Suprapubic skin (tissue), 4 donors: ENCODE measurements around the gene RPP25L.
A peak's percentile ranks its signal among the peaks of the same experiment; 100 is the strongest.

ENCODE experiments used
- POLR2A ChIP-seq, 2 donors: fragments of 450-650 bp; IDR thresholded peaks; one replicate each; pipeline ENCODE4 v1.6.1; 2017; ENCODE audit warnings: antibody characterized with exemption in 2 of 2, mild to moderate bottlenecking in 2 of 2, moderate library complexity in 2 of 2
- POLR2AphosphoS5 ChIP-seq, 3 donors: sonication (generic); formaldehyde crosslinking; IDR thresholded peaks; one replicate each; pipeline ENCODE4 v1.6.1; 2017; ENCODE audit warnings: antibody characterized with exemption in 3 of 3
- TF ChIP-seq, protein P1 (sequence below), 2 donors: fragments of 200-600 bp in 1 of 2; fragments of 450-650 bp in 1 of 2; sonication (generic) in 1 of 2; IDR thresholded peaks; one replicate each; pipeline ENCODE4 v1.5.1; 2016 to 2019; ENCODE audit warnings: antibody characterized with exemption in 2 of 2, mild to moderate bottlenecking in 1 of 2, moderate library complexity in 1 of 2

DNA sequence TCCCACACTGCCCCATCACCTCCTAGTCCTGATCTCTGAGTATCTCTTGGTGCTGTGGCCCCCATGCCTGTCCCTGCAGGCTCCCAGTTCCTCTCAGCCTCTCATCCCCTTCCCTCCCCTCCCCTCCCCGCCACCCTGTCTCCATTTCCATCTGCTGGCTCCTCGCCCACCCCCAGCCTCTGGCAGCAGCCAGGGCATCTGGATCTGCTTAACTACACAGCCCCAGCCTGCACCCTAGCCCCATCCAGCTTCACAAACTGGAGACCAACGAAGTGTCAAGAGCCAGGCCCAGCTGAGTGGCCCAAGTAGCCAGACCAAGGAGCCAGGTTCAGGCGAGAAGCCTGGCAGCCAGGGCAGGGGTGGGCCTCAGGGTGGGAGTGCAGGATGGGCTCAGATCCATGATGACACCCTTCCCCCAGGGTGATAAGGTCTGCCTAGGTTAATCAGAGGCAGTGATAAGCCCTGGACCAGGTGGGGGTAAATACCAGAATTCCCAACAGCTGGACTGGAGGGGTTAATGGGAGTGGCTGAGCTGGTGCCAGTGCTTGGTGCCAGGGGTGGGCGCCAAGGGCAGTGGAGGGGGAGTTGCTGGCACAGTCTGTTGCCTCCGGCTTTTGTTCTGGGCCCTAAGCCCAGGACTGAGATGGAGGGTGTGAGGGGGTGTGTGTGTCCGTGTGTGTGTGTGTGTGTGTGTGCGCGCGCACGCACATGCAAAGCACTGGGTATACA lies 42.6 kb upstream of the RPP25L start:
- TF ChIP-seq, protein P1, sequence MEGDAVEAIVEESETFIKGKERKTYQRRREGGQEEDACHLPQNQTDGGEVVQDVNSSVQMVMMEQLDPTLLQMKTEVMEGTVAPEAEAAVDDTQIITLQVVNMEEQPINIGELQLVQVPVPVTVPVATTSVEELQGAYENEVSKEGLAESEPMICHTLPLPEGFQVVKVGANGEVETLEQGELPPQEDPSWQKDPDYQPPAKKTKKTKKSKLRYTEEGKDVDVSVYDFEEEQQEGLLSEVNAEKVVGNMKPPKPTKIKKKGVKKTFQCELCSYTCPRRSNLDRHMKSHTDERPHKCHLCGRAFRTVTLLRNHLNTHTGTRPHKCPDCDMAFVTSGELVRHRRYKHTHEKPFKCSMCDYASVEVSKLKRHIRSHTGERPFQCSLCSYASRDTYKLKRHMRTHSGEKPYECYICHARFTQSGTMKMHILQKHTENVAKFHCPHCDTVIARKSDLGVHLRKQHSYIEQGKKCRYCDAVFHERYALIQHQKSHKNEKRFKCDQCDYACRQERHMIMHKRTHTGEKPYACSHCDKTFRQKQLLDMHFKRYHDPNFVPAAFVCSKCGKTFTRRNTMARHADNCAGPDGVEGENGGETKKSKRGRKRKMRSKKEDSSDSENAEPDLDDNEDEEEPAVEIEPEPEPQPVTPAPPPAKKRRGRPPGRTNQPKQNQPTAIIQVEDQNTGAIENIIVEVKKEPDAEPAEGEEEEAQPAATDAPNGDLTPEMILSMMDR (IDR thresholded peaks at IDR 0.05), result no peak
- TF ChIP-seq POLR2AphosphoS5 (IDR thresholded peaks at IDR 0.05) (peak in 2 of 3 donors; percentile 49 to 70), POLR2A (IDR thresholded peaks at IDR 0.05) (no peak)
